NT2/D1 (cell line): ENCODE data around the gene ANO7.

Experiments
- DNase-seq: peaks from one replicate; pipeline ENCODE4 v3.0.0-alpha.2; 2011; ENCODE audit warnings: low read depth, low spot score
- H3K27me3 ChIP-seq: 2 replicates; pipeline ENCODE4 v1.6.0; 2011; ENCODE audit warnings: mild to moderate bottlenecking; ENCODE audit not compliant: insufficient read length, insufficient read depth
- H3K36me3 ChIP-seq: 2 replicates; pipeline ENCODE4 v1.6.1; 2011; ENCODE audit warnings: mild to moderate bottlenecking, low read length, mixed read lengths; ENCODE audit not compliant: insufficient read depth, insufficient read length
- H3K4me1 ChIP-seq: 2 replicates; pipeline ENCODE4 v1.5.1; 2011; ENCODE audit not compliant: insufficient read depth, insufficient read length
- H3K4me3 ChIP-seq: 2 replicates; pipeline ENCODE4 v1.5.1; 2011; ENCODE audit warnings: low read depth; ENCODE audit not compliant: insufficient read length
- H3K9ac ChIP-seq: 2 replicates; pipeline ENCODE4 v1.6.0; 2011; ENCODE audit warnings: low read depth; ENCODE audit not compliant: insufficient read length
- H3K9me3 ChIP-seq: 2 replicates; pipeline ENCODE4 v1.5.1; 2011; ENCODE audit warnings: mild to moderate bottlenecking, low read length; ENCODE audit not compliant: insufficient read depth
- SUZ12 ChIP-seq: IDR thresholded peaks from 2 replicates; pipeline ENCODE4 v1.6.1; 2011; ENCODE audit not compliant: insufficient read length, insufficient read depth; ENCODE audit errors: extremely low read depth
- YY1 ChIP-seq: IDR thresholded peaks from 2 replicates; pipeline ENCODE4 v1.6.1; 2011; ENCODE audit not compliant: insufficient read length, insufficient read depth
- ZNF274 ChIP-seq: IDR thresholded peaks from 2 replicates; pipeline ENCODE4 v1.6.1; 2011; ENCODE audit warnings: mild to moderate bottlenecking, low read depth, low read length

The ANO7 gene

GRCh38 chr2:241274127-241274526 lies 85.7 kb downstream of the ANO7 start:
- TF ChIP-seq YY1 (no peak), ZNF274 (no peak), SUZ12 (no peak)
- Histone ChIP-seq H3K9ac (no peak overlapping the region), H3K4me1 (peaks cover 13% of the 10 kb centered on the region), H3K4me3 (no peak overlapping the region), H3K9me3 (peaks cover 14% of the 10 kb centered on the region; the same call in 1 of the 2 replicates), H3K36me3 (peaks cover 26% of the 10 kb centered on the region), H3K27me3 (no peaks in the 10 kb centered on the region)
- DNase-seq, result no peak
